DND-41 (cell line): Measurements from ENCODE around the gene UTS2.

ENCODE experiments used
- EZH2 ChIP-seq: IDR thresholded peaks from 3 replicates; pipeline ENCODE4 v1.6.1; 2012; ENCODE audit warnings: borderline replicate concordance, low read depth, mild to moderate bottlenecking, moderate library complexity, low read length, inconsistent platforms; ENCODE audit not compliant: severe bottlenecking
- TF ChIP-seq, protein P1 (sequence below): IDR thresholded peaks from 2 replicates; pipeline ENCODE4 v1.5.1; 2012; ENCODE audit warnings: borderline replicate concordance, low read length, moderate library complexity, mild to moderate bottlenecking; ENCODE audit not compliant: poor library complexity, severe bottlenecking; ENCODE audit errors: extremely low read depth

DNA sequence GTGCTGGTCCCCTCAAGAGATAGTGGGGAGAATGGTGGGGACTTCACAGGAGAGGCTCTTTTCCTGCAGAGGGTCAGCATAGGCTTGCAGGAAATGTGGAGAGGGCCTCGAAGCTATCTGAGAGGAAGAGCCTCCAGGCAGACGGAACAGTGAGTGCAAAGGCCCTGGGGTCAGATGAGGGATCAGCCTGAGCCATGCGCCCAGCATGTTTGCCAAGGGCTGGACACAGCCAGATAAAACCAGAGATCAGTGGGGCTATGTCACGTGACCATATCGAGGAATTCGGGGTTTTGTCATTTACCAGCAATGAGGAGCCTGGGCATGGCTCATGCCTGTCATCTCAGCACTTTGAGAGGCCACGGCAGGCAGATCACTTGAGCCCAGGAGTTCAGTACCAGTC lies 6.5 kb upstream of the UTS2 start:
- TF ChIP-seq, protein P1, sequence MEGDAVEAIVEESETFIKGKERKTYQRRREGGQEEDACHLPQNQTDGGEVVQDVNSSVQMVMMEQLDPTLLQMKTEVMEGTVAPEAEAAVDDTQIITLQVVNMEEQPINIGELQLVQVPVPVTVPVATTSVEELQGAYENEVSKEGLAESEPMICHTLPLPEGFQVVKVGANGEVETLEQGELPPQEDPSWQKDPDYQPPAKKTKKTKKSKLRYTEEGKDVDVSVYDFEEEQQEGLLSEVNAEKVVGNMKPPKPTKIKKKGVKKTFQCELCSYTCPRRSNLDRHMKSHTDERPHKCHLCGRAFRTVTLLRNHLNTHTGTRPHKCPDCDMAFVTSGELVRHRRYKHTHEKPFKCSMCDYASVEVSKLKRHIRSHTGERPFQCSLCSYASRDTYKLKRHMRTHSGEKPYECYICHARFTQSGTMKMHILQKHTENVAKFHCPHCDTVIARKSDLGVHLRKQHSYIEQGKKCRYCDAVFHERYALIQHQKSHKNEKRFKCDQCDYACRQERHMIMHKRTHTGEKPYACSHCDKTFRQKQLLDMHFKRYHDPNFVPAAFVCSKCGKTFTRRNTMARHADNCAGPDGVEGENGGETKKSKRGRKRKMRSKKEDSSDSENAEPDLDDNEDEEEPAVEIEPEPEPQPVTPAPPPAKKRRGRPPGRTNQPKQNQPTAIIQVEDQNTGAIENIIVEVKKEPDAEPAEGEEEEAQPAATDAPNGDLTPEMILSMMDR, result no peak
- no peak for TF ChIP-seq EZH2
